Colonic mucosa (tissue), 4 donors: ENCODE data around the gene KCNS3. TPM values are rescaled to one million over a fixed set of nuclear protein-coding genes. Genes with fewer than 3 reads are reported as not detected.

Experiments used
- DNase-seq: peaks from one replicate; pipeline ENCODE4 v3.0.0-alpha.2; 2020
- H3K27ac ChIP-seq: fragments of 200-600 bp; one replicate; pipeline ENCODE4 v1.8.0; 2021
- H3K27me3 ChIP-seq: fragments of 200-600 bp; one replicate; pipeline ENCODE4 v1.8.0; 2021
- H3K36me3 ChIP-seq: fragments of 200-600 bp; one replicate; pipeline ENCODE4 v1.8.0; 2021
- H3K4me1 ChIP-seq: fragments of 200-600 bp; one replicate; pipeline ENCODE4 v1.8.0; 2021; ENCODE audit warnings: mild to moderate bottlenecking
- H3K4me3 ChIP-seq: fragments of 200-600 bp; one replicate; pipeline ENCODE4 v1.8.0; 2021
- H3K9ac ChIP-seq, 2 donors: one replicate each; pipeline ENCODE4 v1.7.0; 2013; ENCODE audit warnings: control low read depth in 2 of 2, low read depth in 2 of 2, low read length in 2 of 2
- H3K9me3 ChIP-seq: fragments of 200-600 bp; one replicate; pipeline ENCODE4 v1.8.0; 2021
- CTCF ChIP-seq: fragments of 200-600 bp; IDR thresholded peaks from one replicate; pipeline ENCODE4 v1.8.0; 2022; ENCODE audit warnings: antibody characterized with exemption, mild to moderate bottlenecking
- intact Hi-C: fragments of 100-400 bp; cut with DNase I; formaldehyde crosslinking; loops from one replicate; pipeline ENCODE4 v1.14.1; 2022
- total RNA-seq, 2 donors: library from RNA; stranded (reverse); fragmentation: NEBNext Ultra II Directional in 1 of 2; extraction: Animal tissue kit (Norgen Biotek cat#: 25700) in 1 of 2; gene quantifications; one replicate each; pipeline ENCODE4 v1.2.1, GENCODE V29; 2021
- donor health status: healthy.
- donor health status: DM: no; HTN: no; CAD: no.
- donor health status: DM: no; HTN: no; CAD: no.

Gene KCNS3
- total RNA-seq, 2 donors from 2014 or later = 10.7 to 17.5 TPM

- H3K36me3 ChIP-seq = no peaks in the 10 kb centered on the region
- TF ChIP-seq CTCF = peak; percentile 87
- DNase-seq = peak; percentile 49
- intact Hi-C loops = loop anchor here (5.0 to 10.0 kb wide), 3 partner anchors 263 to 523 kb away; no protein-coding TSS in a partner anchor
- H3K4me1 ChIP-seq = no peaks in the 10 kb centered on the region
- no peak overlapping the region for H3K4me3 ChIP-seq
- no peak overlapping the region for H3K27ac ChIP-seq
- no peaks in the 10 kb centered on the region for H3K9me3 ChIP-seq
- no peaks in the 10 kb centered on the region for H3K27me3 ChIP-seq
- H3K9ac ChIP-seq = no peak overlapping the region
These were observed 26.5 kb upstream of the KCNS3 start for GRCh38 chr2:17851731-17852585.

- no peaks in the 10 kb centered on the region for H3K9me3 ChIP-seq
- no peak for TF ChIP-seq CTCF
- intact Hi-C loops = loop anchor here (5.0 to 10.0 kb wide), 3 partner anchors 261 to 521 kb away; no protein-coding TSS in a partner anchor
- no peak overlapping the region for H3K9ac ChIP-seq
- no peak overlapping the region for H3K4me3 ChIP-seq
- H3K4me1 ChIP-seq = no peaks in the 10 kb centered on the region
- H3K27me3 ChIP-seq = no peaks in the 10 kb centered on the region
- no peak overlapping the region for H3K27ac ChIP-seq
- no peaks in the 10 kb centered on the region for H3K36me3 ChIP-seq
- DNase-seq = no peak
These were observed 24.7 kb upstream of the KCNS3 start for GRCh38 chr2:17853799-17854198.

GRCh38 chr2:17857021-17857420 lies 21.4 kb upstream of the KCNS3 start:
- Histone ChIP-seq H3K4me1 (no peaks in the 10 kb centered on the region), H3K27ac (no peak overlapping the region), H3K9ac (no peak overlapping the region), H3K36me3 (no peaks in the 10 kb centered on the region), H3K4me3 (no peak overlapping the region), H3K9me3 (no peaks in the 10 kb centered on the region), H3K27me3 (no peaks in the 10 kb centered on the region)
- DNase-seq = no peak
- TF ChIP-seq CTCF = no peak
- intact Hi-C loops = loop anchor here (10.0 kb wide), 2 partner anchors 258 to 518 kb away; no protein-coding TSS in a partner anchor

- no peak overlapping the region for H3K27ac ChIP-seq
- no peaks in the 10 kb centered on the region for H3K27me3 ChIP-seq
- H3K36me3 ChIP-seq = no peaks in the 10 kb centered on the region
- H3K9me3 ChIP-seq = no peaks in the 10 kb centered on the region
- no peak overlapping the region for H3K9ac ChIP-seq
- no peak for DNase-seq
- no peaks in the 10 kb centered on the region for H3K4me1 ChIP-seq
- TF ChIP-seq CTCF = no peak
- intact Hi-C loops = loop anchor here (10.0 kb wide), 2 partner anchors 257 to 517 kb away; no protein-coding TSS in a partner anchor
- no peak overlapping the region for H3K4me3 ChIP-seq
These were observed 20.4 kb upstream of the KCNS3 start for GRCh38 chr2:17858064-17858463.

GRCh38 chr2:17863539-17863938 lies 14.9 kb upstream of the KCNS3 start:
- Histone ChIP-seq H3K4me3 (no peak overlapping the region), H3K9ac (no peak overlapping the region), H3K9me3 (no peaks in the 10 kb centered on the region), H3K36me3 (no peaks in the 10 kb centered on the region), H3K4me1 (no peaks in the 10 kb centered on the region), H3K27me3 (no peaks in the 10 kb centered on the region), H3K27ac (no peak overlapping the region)
- no peak for TF ChIP-seq CTCF
- DNase-seq = no peak
- intact Hi-C loops = no loop called here
